ENCODE results near the gene TBC1D8.

Gene TBC1D8

DNA sequence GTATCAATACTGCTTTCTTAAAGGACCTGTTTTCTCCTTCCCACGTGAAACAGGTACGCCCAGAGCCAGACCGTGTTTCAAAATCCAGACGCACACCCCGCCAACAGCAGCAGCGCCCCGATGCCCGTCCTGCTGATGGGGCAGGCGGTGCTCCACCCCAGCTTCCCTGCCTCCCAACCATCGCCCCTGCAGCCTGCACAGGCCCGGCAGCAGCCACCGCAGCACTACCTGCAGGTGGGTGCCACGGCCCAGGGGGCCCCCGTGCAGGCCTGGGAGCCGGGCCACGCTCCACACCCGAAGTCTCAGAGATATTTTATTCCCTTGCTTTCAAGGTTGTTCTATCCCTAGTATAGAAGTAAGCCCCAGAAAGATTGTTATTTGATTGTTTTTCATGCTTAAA lies 157.9 kb downstream of the TBC1D8 start:
- no peak for DNase-seq

DNA sequence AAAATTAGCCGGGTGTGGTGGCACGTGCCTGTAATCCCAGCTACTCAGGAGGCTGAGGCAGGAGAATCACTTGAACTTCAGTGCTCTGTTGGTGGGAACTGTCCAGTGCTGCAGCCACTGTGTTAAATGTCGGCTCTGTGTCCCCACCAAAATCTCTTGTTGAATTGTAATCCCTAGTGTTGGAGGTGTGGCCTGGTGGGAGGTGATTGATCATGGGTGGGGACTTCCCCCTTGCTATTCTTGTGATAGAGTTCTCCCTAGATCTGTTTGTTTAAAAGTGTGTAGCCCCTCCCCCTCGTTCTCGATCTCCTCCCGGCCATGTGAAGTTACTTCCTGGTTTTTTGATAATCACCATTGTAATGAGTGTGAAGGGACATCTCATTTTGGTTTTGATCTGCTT lies 158.9 kb downstream of the TBC1D8 start:
- DNase-seq: no peak

DNA sequence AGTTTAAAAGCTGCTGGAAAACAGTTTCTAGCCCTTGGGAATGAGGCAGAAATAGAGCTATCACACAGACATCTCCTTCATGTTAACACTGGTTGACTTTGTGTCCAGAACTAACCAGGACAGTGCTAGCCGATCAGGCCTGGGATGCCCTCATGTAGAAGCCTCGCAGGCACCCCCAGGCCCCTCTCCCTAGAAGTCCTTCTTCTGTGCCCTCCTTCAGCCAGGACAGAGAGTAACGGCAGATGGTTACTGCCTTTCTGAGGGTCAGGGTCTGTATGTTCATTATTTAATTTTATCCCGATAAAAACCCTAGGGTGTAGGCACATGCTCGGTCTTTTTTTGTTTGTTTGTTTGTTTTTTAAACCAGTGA lies 159.8 kb downstream of the TBC1D8 start:
- no peak for DNase-seq

DNA sequence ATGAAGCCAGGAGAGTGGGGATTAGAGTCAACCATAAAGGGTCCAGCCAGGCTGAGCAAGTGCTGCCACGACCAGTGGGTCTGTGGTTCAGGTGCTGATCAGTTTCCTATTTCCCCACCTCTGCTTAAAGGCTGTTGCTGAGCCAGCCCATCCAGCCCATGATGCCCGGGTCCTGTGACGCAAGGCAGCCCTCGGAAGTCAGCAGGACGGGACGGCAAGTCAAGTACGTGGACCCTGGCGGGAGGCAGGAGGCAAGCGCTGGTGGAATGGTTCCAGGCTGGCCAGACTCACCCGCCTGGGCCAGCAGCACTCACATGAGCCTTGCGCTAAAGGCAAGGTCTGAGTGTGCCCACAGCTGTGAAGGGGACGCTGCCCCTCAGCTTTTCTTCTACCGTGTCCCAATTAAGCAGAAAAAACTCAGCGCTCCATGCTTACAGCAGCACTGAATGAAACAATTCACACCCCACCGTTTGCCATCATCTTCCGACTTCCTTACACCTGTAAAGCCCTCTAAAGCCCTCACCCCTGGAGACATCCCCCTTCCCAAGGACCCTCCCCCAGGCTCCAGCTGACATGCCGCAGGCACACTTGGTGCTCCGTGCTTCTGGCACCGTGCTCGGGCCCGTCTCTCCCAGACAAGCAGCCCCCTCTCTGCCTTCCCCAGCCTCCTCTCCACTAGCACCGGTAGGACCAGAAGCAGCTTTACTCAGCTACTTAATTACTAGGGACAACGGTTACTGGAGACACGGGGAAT lies 160.4 kb downstream of the TBC1D8 start:
- DNase-seq: no peak

- DNase-seq: no peak
Measured at GRCh38 chr2:100990166-100990565, 161.0 kb downstream of the TBC1D8 start.

GRCh38 chr2:100989666-100990065 lies 161.5 kb downstream of the TBC1D8 start:
- no peak for DNase-seq

GRCh38 chr2:100988630-100989417 lies 162.4 kb downstream of the TBC1D8 start:
- DNase-seq: no peak

- DNase-seq: no peak
Measured at GRCh38 chr2:100987974-100988373, 163.2 kb downstream of the TBC1D8 start.

- DNase-seq: no peak
Measured at GRCh38 chr2:100987536-100987935, 163.6 kb downstream of the TBC1D8 start.

- no peak for DNase-seq
Measured at GRCh38 chr2:100986157-100986556, 165.0 kb downstream of the TBC1D8 start.

- DNase-seq: peak; percentile 56
Measured at GRCh38 chr2:100984892-100985307, 166.3 kb downstream of the TBC1D8 start.

GRCh38 chr2:100983684-100984310 lies 167.4 kb downstream of the TBC1D8 start:
- DNase-seq: no peak

- no peak for DNase-seq
Measured at GRCh38 chr2:100983201-100983600, 168.0 kb downstream of the TBC1D8 start.

DNA sequence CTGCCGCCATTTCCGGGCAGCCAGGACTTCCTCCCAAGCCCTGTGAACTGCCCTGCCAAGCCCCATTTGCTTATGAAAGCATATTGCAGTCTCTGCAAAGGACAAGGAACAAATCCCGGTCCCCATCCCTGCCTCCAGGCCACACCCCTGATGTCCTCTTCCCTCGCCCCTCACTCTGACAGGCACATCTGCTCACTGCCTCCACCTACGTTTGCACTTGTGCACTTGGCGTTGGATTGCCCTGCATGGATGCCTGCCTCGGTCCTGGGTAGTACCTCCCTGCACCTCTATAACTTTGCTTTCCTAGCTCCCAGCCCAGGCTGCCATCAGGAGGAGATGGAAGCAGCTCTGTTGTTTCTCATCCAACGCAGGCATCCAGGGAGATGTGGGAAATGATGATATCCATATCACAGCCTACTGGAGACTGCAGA lies 168.7 kb downstream of the TBC1D8 start:
- no peak for DNase-seq

- DNase-seq: no peak
Measured at GRCh38 chr2:100981011-100981410, 170.2 kb downstream of the TBC1D8 start.

DNA sequence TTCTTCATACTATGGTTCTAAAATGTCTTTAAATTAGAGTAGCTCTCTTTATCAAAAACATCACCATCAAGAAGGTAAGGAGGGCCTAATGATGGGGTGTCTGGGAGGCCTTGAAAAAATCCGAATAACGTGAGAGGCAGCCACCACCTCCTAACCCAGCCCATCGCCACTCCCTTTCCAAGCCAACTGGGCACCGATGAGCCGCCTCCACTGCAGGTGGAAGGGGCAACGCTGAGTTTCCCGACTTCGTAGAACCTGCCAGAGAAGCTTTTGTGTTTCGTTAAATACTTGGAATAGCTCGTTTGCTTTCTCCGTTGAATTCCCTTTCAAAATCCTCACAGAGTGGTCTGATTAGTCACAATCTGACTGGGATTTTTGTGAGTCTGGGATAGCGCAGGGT lies 171.1 kb downstream of the TBC1D8 start:
- DNase-seq: no peak

GRCh38 chr2:100978582-100979191 lies 172.5 kb downstream of the TBC1D8 start:
- no peak for DNase-seq

- DNase-seq: no peak
Measured at GRCh38 chr2:100977511-100977910, 173.7 kb downstream of the TBC1D8 start.

DNA sequence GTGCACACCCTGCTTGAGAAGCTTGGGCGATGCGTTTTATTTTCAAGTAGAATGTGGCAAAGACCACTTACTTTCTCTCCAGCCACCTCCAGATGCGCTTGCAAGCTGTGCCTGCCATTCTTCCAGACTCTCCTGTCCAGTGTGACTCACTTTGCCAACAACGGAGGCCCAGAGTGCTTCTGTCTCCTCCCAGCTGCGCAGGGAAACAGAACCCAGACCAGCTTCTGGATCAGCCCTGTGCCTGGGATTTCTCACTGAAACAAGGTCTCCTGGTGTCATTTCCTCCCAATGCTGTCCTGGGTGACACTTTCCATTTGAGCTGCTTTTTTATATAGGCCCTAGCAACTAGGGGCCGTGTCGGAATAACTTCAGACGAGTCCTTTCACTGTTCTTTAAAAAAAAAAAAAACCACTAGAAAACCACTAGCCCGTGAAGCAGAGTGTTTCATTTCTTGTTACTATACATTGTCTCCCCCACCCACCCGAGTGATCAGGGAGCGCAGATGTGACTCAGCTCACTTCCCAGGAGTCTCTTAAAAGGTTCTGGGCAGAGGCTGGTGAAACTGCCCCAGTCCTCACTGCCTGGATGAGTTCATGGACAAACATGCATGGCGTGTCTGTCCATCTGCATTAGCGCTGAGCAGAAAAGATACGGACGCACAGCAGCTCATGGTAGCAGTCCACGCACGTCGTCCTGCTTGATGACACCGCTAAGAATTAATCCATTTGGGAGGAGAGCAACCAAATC lies 174.4 kb downstream of the TBC1D8 start:
- no peak for DNase-seq

- DNase-seq: no peak
Measured at GRCh38 chr2:100976061-100976460, 175.1 kb downstream of the TBC1D8 start.

DNA sequence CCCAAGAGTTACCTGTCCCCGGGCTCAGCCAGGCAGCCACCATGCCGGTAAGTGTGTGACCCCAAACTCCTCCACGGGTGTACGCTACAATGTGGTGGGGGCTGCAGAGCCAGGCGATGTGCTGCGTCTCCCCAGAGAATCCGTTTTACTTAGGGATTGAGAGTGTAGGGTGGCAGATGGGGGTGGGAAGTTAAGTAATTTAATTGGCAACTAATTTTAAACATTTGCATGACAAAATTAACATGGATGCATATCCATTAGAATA lies 175.7 kb downstream of the TBC1D8 start:
- DNase-seq: no peak

DNA sequence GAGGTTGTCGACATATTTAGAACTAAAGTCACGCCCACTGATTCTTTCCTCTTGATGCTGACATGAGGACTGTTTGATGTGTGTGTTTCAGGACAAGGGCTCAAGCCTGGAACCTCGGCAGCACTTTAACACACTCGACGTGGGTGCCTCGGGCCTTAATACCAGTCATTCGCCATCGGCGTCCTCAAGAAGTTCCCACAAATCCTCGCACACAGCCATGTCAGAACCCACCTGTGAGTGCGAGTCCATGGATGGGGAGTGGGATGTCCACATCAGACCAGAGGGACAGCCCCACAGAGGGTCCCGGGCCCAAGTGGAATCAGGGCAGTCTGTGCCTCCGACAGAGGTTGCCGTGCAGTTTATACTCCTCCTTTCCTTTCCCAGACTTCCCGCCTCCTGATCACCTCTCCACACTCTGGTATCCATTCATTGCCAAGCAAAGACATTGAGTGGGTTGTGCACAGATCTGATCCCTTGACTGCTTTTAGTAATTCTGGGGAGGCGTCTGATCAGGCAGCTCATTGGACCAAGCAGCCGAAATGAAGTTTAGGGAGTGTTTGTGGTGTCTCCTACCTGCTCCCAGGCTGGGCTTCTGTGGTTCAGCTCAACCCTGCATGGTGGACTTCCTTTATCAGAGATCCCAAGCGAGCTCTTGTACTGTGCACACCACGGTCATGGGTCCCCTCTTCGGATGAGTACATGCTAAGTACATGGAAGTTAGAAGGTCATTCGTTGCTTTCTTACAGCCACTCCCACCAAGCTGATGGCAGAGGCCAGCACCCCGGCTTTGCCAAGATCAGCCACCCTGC lies 176.3 kb downstream of the TBC1D8 start:
- DNase-seq: no peak

Measured in HCEC 1CT (cell line).